ENCODE results near the gene TYK2.
"Not testable (repeated sequence)": the region's sequence is repeated elsewhere in the genome, so short reads cannot be mapped to it uniquely, and the experiment has no call there.

TYK2 gene

DNA sequence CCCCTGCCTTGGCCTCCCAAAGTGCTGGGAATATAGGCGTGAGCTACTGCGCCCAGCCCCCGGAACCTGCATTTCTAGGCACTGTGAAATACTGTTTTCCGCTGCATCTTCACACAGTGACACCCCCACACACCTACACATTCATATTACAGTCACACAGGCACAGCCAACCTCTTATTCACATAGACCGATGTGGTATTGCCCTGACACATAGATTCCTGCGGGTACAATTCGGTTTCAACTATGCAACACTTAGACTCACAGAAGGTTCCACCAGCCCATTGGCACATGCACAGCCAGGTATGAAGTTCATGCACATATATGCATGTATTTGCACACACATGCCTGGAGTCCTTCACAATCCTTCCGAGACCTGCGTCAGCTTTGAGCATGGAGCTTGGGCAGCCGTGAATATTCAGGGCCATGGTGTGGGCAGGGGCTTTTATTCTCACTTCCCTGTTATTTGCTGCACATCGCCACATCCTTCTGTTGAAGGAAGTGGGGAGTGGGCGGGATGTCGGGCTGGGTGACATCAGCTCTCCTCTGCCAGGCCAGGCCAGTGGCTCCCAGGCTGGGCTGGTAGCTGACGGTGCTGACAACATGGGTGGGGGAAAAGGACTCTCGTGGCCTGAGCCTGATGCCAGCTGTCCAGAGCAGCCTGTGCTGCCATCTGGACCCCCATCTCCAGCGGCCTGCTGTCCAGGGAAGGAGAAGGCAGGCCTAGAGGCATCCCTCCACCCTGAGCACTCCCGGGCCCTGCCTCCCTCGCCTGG lies 28.3 kb upstream of the TYK2 start:
- in situ Hi-C loops (cut with MboI; ENCODE audit: low sequenced_read_pairs) = no loop called here

- in situ Hi-C loops (cut with MboI; ENCODE audit: low sequenced_read_pairs) = no loop called here
These were observed 26.7 kb upstream of the TYK2 start for GRCh38 chr19:10407096-10407495.

GRCh38 chr19:10406191-10406590 lies 25.8 kb upstream of the TYK2 start:
- in situ Hi-C loops (cut with MboI; ENCODE audit: low sequenced_read_pairs) = no loop called here

DNA sequence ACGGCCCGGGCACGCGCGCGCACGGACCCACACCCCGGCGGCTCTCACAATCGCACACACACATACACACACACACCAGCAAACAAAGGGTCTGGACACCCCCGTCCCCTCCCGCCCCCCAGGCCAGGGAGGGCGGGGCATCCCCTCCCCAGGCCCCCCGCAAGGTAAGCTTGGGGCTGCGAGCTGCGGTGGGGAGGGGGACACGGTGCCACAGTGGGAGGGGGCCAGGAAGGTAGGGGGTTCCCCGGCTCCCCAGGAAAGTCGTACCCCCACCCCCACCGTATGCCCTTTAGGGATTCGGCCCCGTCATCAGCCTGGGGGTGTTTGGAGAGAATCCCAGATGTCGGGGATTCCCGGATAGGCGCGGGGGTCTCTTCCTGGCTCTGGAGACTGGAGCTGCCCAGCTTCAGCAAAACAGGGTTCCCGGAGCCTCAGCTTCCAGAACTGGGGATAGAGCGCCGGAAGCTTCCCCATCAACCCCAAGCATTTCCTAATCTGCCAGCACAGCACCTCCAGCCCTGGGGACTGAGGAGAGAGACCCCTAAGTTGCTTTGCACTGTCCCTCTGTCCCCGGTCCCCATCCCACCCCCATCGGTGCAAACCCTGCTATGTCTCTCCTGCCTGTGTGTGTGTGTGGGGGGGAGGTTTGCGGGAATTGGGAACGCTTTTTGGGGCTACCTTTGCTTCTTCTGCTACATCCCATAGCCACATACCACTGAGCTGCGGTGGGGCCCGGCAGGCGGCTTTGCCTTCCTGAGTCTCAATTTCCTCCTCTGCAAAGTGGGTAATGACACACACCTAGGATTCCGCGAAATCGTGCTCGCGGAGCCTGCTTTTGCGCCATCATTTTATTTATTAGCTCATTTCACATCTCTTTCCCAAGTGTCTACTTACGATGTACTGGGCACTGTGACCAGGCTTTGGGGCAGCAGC lies 24.8 kb upstream of the TYK2 start:
- in situ Hi-C loops (cut with MboI; ENCODE audit: low sequenced_read_pairs) = no loop called here

DNA sequence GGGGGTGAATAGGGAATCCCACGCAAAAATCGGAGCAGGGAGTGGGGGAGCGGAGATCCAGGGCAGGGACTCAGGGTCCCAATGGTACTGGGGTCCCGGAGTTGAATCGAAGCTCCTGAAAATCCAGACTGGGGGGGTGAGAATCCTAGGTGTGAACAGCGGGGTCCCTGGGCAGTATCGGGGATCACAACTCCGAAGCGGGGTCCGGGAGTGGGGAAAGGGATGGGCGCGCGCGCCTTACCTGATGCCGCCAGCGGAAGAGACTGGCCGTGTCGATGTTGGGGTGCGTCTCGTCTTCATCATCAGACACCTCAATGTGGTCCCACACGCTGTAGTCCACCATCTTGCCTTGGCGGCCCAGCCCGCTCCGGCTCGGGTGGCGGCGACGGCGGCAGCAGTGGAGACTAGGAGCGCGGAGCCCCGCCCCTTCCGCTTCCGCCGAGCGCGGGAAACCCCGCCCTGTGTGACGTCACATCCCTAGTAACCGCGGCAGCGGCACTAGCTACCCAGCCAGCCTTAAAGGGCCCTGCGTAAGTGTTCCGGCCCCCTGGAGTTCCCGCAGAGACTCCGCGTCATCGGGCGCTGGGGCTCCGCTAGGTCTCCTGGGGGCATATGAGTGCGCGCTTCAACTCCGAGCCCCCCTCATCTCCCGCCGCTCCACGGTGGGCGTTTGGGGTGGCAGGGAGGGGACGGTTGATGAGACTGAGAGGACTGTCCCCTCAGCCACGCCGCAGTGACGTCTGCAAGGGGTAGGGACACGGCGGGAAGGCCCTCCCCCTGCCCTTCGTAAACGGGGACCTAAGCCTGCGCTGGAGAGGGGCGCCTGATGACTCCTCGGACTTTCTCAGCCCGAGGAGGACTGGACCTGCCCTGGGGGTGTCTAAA lies 23.0 kb upstream of the TYK2 start, which contains the start of gene CDC37:
TSS of gene CDC37 (minus strand) at position 406 of the 885 bp plus-strand sequence. CDS start at position 343, 63 bp downstream.
- in situ Hi-C loops (cut with MboI; ENCODE audit: low sequenced_read_pairs) = no loop called here

GRCh38 chr19:10402441-10403038 lies 22.2 kb upstream of the TYK2 start:
- in situ Hi-C loops (cut with MboI; ENCODE audit: low sequenced_read_pairs) = no loop called here

- in situ Hi-C loops (cut with MboI; ENCODE audit: low sequenced_read_pairs) = no loop called here
These were observed 19.5 kb upstream of the TYK2 start for GRCh38 chr19:10399878-10400277.

DNA sequence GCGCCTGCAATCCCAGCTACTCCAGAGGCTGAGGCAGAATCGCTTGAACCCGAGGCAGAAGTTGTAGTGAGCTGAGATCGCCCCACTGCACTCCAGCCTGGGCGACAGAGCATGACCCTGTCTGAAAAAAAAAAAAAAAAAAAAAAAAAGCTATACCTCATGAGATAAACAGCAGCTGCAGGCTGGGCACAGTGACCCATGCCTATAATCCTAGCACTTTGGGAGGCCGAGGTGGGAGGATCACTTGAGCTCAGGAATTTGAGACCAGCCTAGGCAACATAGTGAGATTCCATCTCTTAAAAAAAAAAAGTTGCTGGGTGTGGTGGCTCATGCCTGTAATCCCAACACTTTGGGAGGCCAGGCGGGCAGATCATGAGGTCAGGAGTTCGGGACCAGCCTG lies 19.0 kb upstream of the TYK2 start:
- in situ Hi-C loops (cut with MboI; ENCODE audit: low sequenced_read_pairs) = not testable (repeated sequence)

DNA sequence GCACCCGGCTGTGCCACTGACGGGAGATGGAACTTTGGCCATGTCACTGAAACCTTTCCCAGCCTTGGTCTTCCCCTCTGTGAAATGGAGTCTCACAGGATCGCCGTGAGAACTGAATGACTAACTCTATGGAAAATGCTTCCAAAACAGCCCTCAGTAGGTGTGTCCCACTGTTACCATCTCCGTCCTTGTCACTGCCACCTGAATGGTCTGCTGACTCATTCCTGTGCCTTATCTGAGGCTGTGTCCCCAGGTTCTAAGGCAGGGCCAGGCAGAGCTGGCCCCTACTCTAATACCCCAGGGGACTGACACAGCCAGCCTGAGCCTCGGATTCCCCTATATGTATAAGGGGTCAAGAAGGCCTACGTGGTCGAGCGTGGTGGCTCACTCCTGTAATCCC lies 18.4 kb upstream of the TYK2 start:
- in situ Hi-C loops (cut with MboI; ENCODE audit: low sequenced_read_pairs) = no loop called here

DNA sequence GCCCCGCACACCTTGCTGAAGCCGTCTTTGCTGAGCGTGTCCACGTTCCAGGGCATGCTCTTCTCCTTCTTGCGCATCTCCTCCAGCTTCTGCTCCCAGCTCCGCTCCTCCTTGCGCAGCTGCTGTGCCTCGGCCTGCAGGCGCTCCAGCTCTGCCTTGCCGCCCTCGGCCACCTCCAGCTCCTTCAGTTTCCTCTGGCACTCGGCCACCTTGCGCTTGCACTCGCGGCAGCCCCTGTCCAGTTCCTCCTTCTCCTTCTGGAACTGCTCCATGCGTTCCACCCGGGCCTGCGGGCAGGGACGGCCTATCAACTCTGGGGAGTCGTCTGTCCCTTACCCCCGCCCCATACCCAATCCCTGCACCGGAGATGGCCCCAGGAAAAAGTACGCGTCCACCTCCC lies 15.5 kb upstream of the TYK2 start:
- in situ Hi-C loops (cut with MboI; ENCODE audit: low sequenced_read_pairs) = no loop called here

- in situ Hi-C loops (cut with MboI; ENCODE audit: low sequenced_read_pairs) = no loop called here
These were observed 15.1 kb upstream of the TYK2 start for GRCh38 chr19:10395436-10395835.

DNA sequence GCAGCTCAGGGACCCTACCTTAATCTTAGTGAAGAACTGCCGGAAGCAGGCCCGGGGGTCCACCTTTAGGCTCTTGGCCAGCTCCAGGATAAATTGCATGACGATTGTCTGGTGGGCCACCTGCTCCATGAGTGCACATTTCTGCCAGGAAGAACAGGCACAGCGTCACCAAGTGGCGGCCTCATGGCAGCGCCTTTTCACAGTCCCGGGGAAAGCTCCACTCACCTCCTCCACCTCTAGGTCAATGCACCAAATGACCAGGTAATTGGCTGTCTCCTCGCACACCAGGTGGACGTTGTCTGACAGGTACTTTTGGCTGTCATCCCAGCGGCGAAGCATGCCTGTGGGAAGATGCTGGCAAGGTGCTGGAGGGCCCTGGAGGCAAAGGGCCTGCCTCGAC lies 14.6 kb upstream of the TYK2 start:
- in situ Hi-C loops (cut with MboI; ENCODE audit: low sequenced_read_pairs) = no loop called here

DNA sequence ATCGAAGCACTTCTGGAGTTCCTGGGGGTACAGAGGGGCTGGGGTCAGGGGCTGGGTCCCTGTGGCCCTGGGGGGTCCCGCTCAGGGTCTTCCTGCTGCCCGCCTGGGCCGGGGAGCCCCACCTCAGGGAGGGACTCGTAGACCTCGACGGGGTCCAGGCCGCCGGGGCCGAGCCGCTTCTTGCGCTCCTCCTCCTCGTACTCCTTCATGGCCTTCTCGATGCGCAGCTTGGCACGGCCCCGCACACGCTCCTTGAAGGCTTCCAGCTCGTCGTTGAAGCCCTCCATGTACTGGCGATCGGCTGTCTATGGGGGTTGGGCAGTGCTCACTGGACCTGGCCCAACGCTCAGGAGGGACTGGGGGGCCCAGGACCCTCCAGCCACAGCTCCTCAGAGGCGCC lies 12.8 kb upstream of the TYK2 start:
- in situ Hi-C loops (cut with MboI; ENCODE audit: low sequenced_read_pairs) = no loop called here

DNA sequence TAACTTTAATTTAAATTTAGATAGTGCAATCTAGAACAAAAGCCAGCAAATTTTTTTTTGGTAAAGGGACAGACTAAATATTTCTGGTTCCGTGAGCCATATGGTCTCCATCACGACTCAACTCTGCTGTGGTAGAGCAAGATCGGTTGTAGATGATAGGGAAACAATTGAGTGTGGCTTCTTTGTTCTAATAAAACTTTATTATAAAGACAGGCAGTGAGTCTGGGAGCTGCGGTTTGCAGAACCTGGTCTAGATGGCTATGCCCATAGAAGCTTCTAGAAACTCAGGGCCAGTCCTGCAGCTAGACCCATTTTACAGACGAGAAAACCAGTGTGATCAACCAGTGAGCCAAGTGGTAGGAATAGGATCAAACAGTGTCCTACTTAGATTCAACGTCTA lies 11.7 kb upstream of the TYK2 start:
- in situ Hi-C loops (cut with MboI; ENCODE audit: low sequenced_read_pairs) = no loop called here

GRCh38 chr19:10390652-10391286 lies 10.4 kb upstream of the TYK2 start:
- in situ Hi-C loops (cut with MboI; ENCODE audit: low sequenced_read_pairs) = no loop called here

- in situ Hi-C loops (cut with MboI; ENCODE audit: low sequenced_read_pairs) = loop anchor here (5.0 to 10.0 kb wide), 2 partner anchors 118 to 455 kb away; partner anchors contain the start of genes ICAM1 and OLFM2
These were observed 9.5 kb upstream of the TYK2 start for GRCh38 chr19:10389863-10390262.

DNA sequence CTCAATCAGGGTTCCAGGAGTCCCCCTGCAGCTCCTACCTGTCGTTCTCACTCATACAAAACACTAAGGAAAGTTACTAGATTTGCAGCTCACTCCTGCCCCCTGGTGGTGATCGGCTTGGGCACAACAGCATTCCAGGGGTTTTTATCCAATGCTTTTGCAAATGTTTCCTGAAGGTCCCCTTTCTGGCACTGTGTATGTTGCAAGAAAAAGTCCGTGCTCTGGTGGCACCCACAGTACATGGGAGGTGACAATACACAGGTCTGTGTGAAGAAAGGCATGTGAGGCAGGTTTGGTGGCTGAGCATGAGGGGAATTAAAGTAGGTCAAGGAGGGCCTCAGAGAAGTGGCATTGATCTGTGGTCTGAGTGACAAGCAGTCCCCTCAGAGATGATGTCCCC lies 8.6 kb upstream of the TYK2 start:
- in situ Hi-C loops (cut with MboI; ENCODE audit: low sequenced_read_pairs) = loop anchor here (5.0 to 10.0 kb wide), 2 partner anchors 117 to 454 kb away; partner anchors contain the start of genes ICAM1 and OLFM2

DNA sequence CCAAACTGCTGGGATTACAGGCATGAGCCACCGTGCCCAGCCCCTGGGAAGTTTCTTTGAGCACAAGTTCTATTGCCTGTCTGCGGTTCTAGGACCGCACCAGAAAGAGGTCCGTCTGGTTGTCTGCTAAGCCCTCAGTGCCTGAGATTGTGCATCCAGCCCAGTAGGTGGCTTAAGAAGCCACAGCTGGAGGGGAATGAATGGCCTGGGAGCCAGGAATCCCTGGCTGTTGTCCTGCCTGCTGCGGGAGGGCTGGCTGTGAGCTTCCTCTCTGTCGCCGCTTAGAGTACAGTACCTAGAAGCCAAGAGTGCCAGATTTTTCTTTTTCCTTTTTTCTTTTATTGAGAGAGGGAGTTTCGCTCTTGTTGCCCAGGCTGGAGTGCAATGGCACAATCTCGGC lies 4.2 kb upstream of the TYK2 start:
- in situ Hi-C loops (cut with MboI; ENCODE audit: low sequenced_read_pairs) = loop anchor here (10.0 kb wide), 1 partner anchor 450 kb away; the partner anchor contains the start of gene OLFM2

GRCh38 chr19:10383223-10383499 lies 2.8 kb upstream of the TYK2 start:
- in situ Hi-C loops (cut with MboI; ENCODE audit: low sequenced_read_pairs) = loop anchor here (10.0 kb wide), 1 partner anchor 448 kb away; the partner anchor contains the start of gene OLFM2

DNA sequence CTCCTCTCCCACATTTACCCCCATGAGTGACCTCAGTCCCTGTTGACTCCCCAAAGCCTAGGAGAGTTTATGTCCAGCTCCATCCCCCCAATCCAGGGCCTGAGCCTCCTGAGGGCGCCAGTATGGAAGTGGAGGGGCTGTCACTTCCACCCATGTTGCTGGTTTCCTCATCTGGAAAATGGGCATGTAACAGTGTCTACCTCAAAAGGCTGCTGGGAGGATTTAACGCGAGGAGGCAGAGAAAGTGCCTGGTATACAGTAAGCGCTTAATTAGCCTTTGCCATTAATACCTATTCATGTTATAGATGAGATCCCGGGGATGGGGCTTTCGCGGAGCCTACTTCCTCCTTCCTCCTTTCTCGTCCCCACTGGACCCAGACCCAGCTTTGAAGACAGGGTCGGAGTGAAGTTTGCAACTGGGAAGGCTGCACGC lies 476 bp downstream of the TYK2 start:
- in situ Hi-C loops (cut with MboI; ENCODE audit: low sequenced_read_pairs) = loop anchor here (10.0 kb wide), 1 partner anchor 445 kb away; the partner anchor contains the start of gene OLFM2

Measured in HL-60/S4 (cell line).